ENCODE results near the gene HBP1. TPM values are rescaled to one million over a fixed set of nuclear protein-coding genes. Genes with fewer than 3 reads are reported as not detected.
A peak's percentile ranks its signal among the peaks of the same experiment; 100 is the strongest.

The HBP1 gene
- total RNA-seq, 1 donor from 2014 or later: 84.6 TPM

- no peak for DNase-seq (ENCODE audit: extremely low spot score, unreplicated experiment)
- Mint-ChIP-seq H3K27ac (ENCODE audit: unreplicated experiment) (no peak overlapping the region), H3K4me1 (ENCODE audit: unreplicated experiment) (peaks cover 1% of the 10 kb centered on the region), H3K27me3 (ENCODE audit: unreplicated experiment) (no peaks in the 10 kb centered on the region), H3K9me3 (ENCODE audit: unreplicated experiment) (no peaks in the 10 kb centered on the region), H3K36me3 (ENCODE audit: unreplicated experiment) (peaks cover 61% of the 10 kb centered on the region), H3K4me3 (ENCODE audit: unreplicated experiment) (no peak overlapping the region)
- TF ChIP-seq, protein P1, sequence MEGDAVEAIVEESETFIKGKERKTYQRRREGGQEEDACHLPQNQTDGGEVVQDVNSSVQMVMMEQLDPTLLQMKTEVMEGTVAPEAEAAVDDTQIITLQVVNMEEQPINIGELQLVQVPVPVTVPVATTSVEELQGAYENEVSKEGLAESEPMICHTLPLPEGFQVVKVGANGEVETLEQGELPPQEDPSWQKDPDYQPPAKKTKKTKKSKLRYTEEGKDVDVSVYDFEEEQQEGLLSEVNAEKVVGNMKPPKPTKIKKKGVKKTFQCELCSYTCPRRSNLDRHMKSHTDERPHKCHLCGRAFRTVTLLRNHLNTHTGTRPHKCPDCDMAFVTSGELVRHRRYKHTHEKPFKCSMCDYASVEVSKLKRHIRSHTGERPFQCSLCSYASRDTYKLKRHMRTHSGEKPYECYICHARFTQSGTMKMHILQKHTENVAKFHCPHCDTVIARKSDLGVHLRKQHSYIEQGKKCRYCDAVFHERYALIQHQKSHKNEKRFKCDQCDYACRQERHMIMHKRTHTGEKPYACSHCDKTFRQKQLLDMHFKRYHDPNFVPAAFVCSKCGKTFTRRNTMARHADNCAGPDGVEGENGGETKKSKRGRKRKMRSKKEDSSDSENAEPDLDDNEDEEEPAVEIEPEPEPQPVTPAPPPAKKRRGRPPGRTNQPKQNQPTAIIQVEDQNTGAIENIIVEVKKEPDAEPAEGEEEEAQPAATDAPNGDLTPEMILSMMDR (IDR thresholded peaks at IDR 0.05): no peak
Observed at GRCh38 chr7:107185716-107186115, 16.9 kb downstream of the HBP1 start.

DNA sequence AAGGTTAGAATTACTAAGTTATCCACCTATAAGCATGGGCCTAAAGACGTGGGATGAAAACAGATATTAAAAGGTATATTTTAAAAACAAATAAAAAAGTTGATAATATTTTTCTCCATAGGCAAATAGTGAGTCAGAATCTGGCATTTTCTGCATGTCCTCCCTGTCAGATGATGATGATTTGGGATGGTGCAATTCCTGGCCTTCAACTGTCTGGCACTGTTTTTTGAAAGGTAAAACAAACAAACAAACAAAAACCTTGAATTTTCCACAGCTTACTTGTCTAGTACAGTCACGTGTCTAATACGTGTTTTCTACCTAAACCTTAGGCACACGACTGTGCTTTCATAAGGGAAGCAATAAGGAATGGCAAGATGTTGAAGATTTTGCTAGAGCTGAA is 17.4 kb downstream of the HBP1 start:
- Mint-ChIP-seq H3K27ac (ENCODE audit: unreplicated experiment) (no peak overlapping the region), H3K4me3 (ENCODE audit: unreplicated experiment) (no peak overlapping the region), H3K4me1 (ENCODE audit: unreplicated experiment) (no peaks in the 10 kb centered on the region), H3K9me3 (ENCODE audit: unreplicated experiment) (no peaks in the 10 kb centered on the region), H3K36me3 (ENCODE audit: unreplicated experiment) (peaks cover 56% of the 10 kb centered on the region), H3K27me3 (ENCODE audit: unreplicated experiment) (no peaks in the 10 kb centered on the region)
- no peak for DNase-seq (ENCODE audit: extremely low spot score, unreplicated experiment)
- TF ChIP-seq, protein P1 (IDR thresholded peaks at IDR 0.05): no peak

DNA sequence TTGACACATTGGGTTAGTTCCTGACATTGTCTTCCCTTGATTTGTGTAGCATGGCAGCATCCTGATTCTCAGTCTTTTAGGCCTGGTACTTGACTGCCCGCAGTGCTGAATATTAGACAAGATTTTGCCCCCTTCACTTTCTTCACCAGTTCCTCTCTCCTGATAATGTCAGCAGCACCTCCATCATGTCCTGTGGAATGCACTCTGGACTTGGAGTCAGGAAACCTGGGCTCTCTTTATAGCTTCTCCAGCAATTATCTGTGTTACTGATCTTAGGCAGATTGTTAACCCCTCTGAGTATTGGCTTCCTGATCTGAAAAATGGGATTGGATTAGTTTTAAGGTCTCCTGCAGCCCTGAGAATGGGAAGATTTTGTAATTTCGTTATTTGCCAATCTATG is 19.0 kb downstream of the HBP1 start:
- no peaks in the 10 kb centered on the region for H3K9me3 Mint-ChIP-seq (ENCODE audit: unreplicated experiment)
- TF ChIP-seq, protein P1 (IDR thresholded peaks at IDR 0.05): no peak
- no peak overlapping the region for H3K4me3 Mint-ChIP-seq (ENCODE audit: unreplicated experiment)
- DNase-seq (ENCODE audit: extremely low spot score, unreplicated experiment): no peak
- no peaks in the 10 kb centered on the region for H3K27me3 Mint-ChIP-seq (ENCODE audit: unreplicated experiment)
- no peaks in the 10 kb centered on the region for H3K4me1 Mint-ChIP-seq (ENCODE audit: unreplicated experiment)
- H3K36me3 Mint-ChIP-seq (ENCODE audit: unreplicated experiment): peaks cover 61% of the 10 kb centered on the region
- H3K27ac Mint-ChIP-seq (ENCODE audit: unreplicated experiment): no peak overlapping the region

DNA sequence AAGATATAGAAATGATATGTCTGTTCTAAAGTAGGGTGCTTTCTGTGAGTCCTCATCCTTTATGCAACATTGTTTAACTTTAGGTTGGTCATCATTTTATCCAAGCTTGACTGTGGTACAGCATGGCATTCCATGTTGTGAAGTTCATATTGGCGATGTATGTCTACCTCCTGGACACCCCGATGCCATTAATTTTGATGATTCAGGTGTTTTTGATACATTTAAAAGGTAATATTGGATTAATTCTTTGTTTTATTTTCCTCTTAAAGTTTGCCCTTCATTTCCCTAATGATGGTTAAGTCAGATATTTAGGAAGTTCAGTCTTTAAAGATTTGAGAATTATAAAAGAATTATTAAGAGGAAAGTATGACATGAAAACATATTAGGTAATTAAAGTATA is 21.3 kb downstream of the HBP1 start:
- Mint-ChIP-seq H3K4me3 (ENCODE audit: unreplicated experiment) (no peak overlapping the region), H3K9me3 (ENCODE audit: unreplicated experiment) (no peaks in the 10 kb centered on the region), H3K4me1 (ENCODE audit: unreplicated experiment) (no peaks in the 10 kb centered on the region), H3K36me3 (ENCODE audit: unreplicated experiment) (peaks cover 52% of the 10 kb centered on the region), H3K27ac (ENCODE audit: unreplicated experiment) (no peak overlapping the region), H3K27me3 (ENCODE audit: unreplicated experiment) (no peaks in the 10 kb centered on the region)
- DNase-seq (ENCODE audit: extremely low spot score, unreplicated experiment): no peak
- TF ChIP-seq, protein P1 (IDR thresholded peaks at IDR 0.05): no peak

- TF ChIP-seq, protein P1 (IDR thresholded peaks at IDR 0.05): peak; percentile 15
- no peak for DNase-seq (ENCODE audit: extremely low spot score, unreplicated experiment)
- Mint-ChIP-seq H3K4me1 (ENCODE audit: unreplicated experiment) (no peaks in the 10 kb centered on the region), H3K27ac (ENCODE audit: unreplicated experiment) (no peak overlapping the region), H3K36me3 (ENCODE audit: unreplicated experiment) (peaks cover 46% of the 10 kb centered on the region), H3K9me3 (ENCODE audit: unreplicated experiment) (no peaks in the 10 kb centered on the region), H3K27me3 (ENCODE audit: unreplicated experiment) (no peaks in the 10 kb centered on the region), H3K4me3 (ENCODE audit: unreplicated experiment) (no peak overlapping the region)
Observed at GRCh38 chr7:107194052-107194451, 25.2 kb downstream of the HBP1 start.
